ENCODE results near the gene EPB41L3.

DNA sequence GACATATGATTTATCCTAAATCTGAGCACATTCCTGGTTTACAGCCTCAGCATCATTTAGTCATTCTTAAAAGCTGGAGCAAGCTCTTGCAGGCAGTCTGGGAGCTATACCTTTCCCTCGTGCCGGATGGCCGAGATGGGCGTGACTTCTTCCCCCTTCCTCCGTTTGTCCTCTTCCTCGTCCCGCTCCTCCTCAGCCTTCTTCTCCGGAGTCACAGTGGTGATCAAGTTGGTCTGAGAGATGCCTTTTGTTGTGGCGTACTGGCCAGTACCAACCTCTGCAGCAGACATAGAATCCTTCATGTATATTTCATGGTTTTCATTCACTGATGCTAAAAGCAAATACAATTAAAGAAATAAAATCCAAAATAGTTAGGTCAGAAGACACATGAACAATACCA is 124.2 kb downstream of the EPB41L3 start:
- TF ChIP-seq SNAI2 (CRISPR knock-in tag; IDR thresholded peaks at IDR 0.05) (no peak), RARB (CRISPR knock-in tag; IDR thresholded peaks at IDR 0.05) (no peak)
